Thyroid gland (tissue), 4 donors: ENCODE measurements around the gene EAF1.

ENCODE experiments used
- CTCF ChIP-seq, 6 experiments: fragments of 200-600 bp in 3 of 6; fragments of 450-650 bp in 3 of 6; sonication (generic) in 3 of 6; IDR thresholded peaks; one replicate each; pipeline ENCODE4 v1.5.1; 2016 to 2019; ENCODE audit warnings: antibody characterized with exemption in 6 of 6, mild to moderate bottlenecking in 2 of 6, inconsistent platforms in 1 of 6, moderate library complexity in 1 of 6
- POLR2A ChIP-seq, 2 donors: fragments of 450-650 bp; IDR thresholded peaks; one replicate each; pipeline ENCODE4 v1.6.1; 2017; ENCODE audit warnings: antibody characterized with exemption in 2 of 2, mild to moderate bottlenecking in 2 of 2, moderate library complexity in 1 of 2

DNA sequence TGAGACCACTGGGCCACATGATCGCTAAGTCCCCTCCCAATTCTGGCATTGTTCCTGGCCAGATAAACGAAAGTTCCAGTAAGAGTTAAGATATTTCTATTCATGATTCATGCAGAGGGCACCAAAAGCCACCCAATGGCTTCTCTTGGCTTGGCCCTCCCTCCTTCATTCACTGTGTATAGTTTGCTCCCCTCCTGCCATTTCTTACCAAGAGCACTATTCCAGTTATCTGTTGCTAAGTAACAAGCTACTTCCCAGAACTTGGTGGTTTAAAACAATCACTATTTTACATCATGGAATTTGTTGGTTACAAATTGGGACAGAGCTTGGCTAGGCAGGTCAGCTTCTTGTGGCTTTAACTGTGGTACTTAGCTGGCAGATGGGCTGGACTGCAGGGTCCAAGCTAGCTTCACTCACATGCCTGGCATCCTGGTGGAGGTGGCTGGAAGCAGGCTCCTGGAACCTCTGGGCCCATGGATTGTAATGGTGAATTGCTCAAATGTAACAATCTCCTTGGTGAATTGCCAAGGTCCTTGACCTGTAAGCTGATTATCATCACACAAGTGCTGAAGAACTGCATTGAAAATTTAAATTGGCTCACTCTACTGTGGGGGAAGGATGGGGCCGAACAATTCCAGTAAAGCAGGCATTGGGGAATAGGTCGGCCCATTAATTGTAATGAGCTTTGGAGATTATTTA is 16.6 kb downstream of the EAF1 start:
- TF ChIP-seq CTCF (IDR thresholded peaks at IDR 0.05) (no peak), POLR2A (IDR thresholded peaks at IDR 0.05) (no peak)
